Hepatocyte (in vitro differentiated cells): Measurements from ENCODE around the gene CRISPLD2.

Experiments used
- CTCF ChIP-seq: fragments of 200-600 bp; sonication (generic); IDR thresholded peaks from 2 replicates; pipeline ENCODE4 v1.5.1; 2016; ENCODE audit warnings: antibody characterized with exemption, mild to moderate bottlenecking; ENCODE audit not compliant: poor library complexity
- EZH2 ChIP-seq: fragments of 200-600 bp; sonication (generic); IDR thresholded peaks from 2 replicates; pipeline ENCODE4 v1.6.1; 2016; ENCODE audit warnings: antibody characterized with exemption, mild to moderate bottlenecking, borderline replicate concordance
- EZH2phosphoT487 ChIP-seq: fragments of 200-600 bp; sonication (generic); IDR thresholded peaks from one replicate; pipeline ENCODE4 v1.6.1; 2018; ENCODE audit warnings: antibody characterized with exemption, mild to moderate bottlenecking, low read depth, moderate library complexity; ENCODE audit not compliant: unreplicated experiment, severe bottlenecking

- TF ChIP-seq CTCF = no peak
- no peak for TF ChIP-seq EZH2
- no peak for TF ChIP-seq EZH2phosphoT487
These were observed 122.1 kb downstream of the CRISPLD2 start for GRCh38 chr16:84941921-84942320.
